K562 (cell line): ENCODE data around the gene DBH. TPM values are rescaled to one million over a fixed set of nuclear protein-coding genes. Genes with fewer than 3 reads are reported as not detected.

Source experiments
- CHD7 ChIP-seq: fragments of 200-600 bp; sonication (generic); IDR thresholded peaks from one replicate; pipeline ENCODE4 v1.6.1; 2012; ENCODE audit warnings: mild to moderate bottlenecking, low read depth, low read length, inconsistent platforms
- E2F6 ChIP-seq, 2 experiments: IDR thresholded peaks; 2 replicates each; pipeline ENCODE4 v1.6.1; 2011; ENCODE audit warnings: borderline replicate concordance in 1 of 2, control low read depth in 1 of 2, low read depth in 1 of 2, low read length in 1 of 2, mild to moderate bottlenecking in 1 of 2, mixed read lengths in 1 of 2, moderate library complexity in 1 of 2; ENCODE audit not compliant: insufficient read depth in 1 of 2, insufficient read length in 1 of 2, poor library complexity in 1 of 2, severe bottlenecking in 1 of 2; ENCODE audit errors: extremely low read depth in 1 of 2
- KHSRP ChIP-seq: fragments of 450-650 bp; IDR thresholded peaks from 2 replicates; pipeline ENCODE4 v1.6.1; 2017
- L3MBTL2 ChIP-seq: fragments of 450-650 bp; IDR thresholded peaks from 2 replicates; pipeline ENCODE4 v1.6.1; 2016; ENCODE audit warnings: mild to moderate bottlenecking, moderate library complexity
- PRMT5 ChIP-seq: sonication (generic); formaldehyde crosslinking; IDR thresholded peaks from 2 replicates; pipeline ENCODE4 v1.5.0; 2020; ENCODE audit warnings: missing genetic modification reagents
- RBFOX2 ChIP-seq: fragments of 200-400 bp; formaldehyde crosslinking; IDR thresholded peaks from 2 replicates; pipeline ENCODE4 v1.6.1; 2017; ENCODE audit warnings: low read depth, mild to moderate bottlenecking, low read length, moderate library complexity
- SIRT6 ChIP-seq: IDR thresholded peaks from one replicate; pipeline ENCODE4 v1.6.1; 2012; ENCODE audit warnings: low read depth, mild to moderate bottlenecking, control low read depth, inconsistent platforms, low read length, moderate library complexity
- TEAD4 ChIP-seq, 2 experiments: sonication (generic) in 1 of 2; formaldehyde crosslinking in 1 of 2; IDR thresholded peaks; 2 replicates each; pipeline versions ENCODE4 v1.6.1 to v1.8.0; 2012 to 2022; ENCODE audit warnings: borderline replicate concordance in 1 of 2, inconsistent platforms in 1 of 2, low read length in 1 of 2, mild to moderate bottlenecking in 1 of 2, missing genetic modification reagents in 1 of 2
- ZNF644 ChIP-seq: fragments of 200-800 bp; sonication (Bioruptor generic); IDR thresholded peaks from 2 replicates; pipeline ENCODE4 v1.6.1; 2016; ENCODE audit warnings: low read depth, missing genetic modification characterization, missing compliant biosample characterization
- ZNF668 ChIP-seq: fragments of 250-450 bp; sonication (Bioruptor Pico); IDR thresholded peaks from 2 replicates; pipeline ENCODE4 v1.8.0; 2022; ENCODE audit warnings: mild to moderate bottlenecking, inconsistent platforms
- ZNF77 ChIP-seq: fragments of 250-450 bp; sonication (Bioruptor Pico); IDR thresholded peaks from 2 replicates; pipeline ENCODE4 v1.5.0; 2020
- polyA plus RNA-seq, 8 experiments: library from polyadenylated mRNA; depleted of rRNA in 4 of 8; stranded (reverse) in 5 of 8; unstranded in 3 of 8; fragments of >200 nt; fragmentation: Nextera tagmentation in 2 of 8; fragmentation: Illumina TruSeq in 1 of 8; extraction: Ambion mirVana in 2 of 8; extraction: Trizol in 1 of 8; gene quantifications; 2 replicates each; pipeline versions ENCODE4 v1.2.1 to v1.2.3, GENCODE V29; 2011 to 2014; ENCODE audit warnings: inconsistent platforms in 1 of 8, missing spikeins in 1 of 8
- total RNA-seq, 7 experiments: library from RNA; depleted of rRNA in 6 of 7; stranded (reverse); fragments of >200 nt in 6 of 7; fragmentation: Illumina TruSeq in 2 of 7; extraction: Trizol in 2 of 7; gene quantifications; 2 replicates each; pipeline versions ENCODE4 v1.2.1 to v1.2.3, GENCODE V29; 2011 to 2021; ENCODE audit warnings: low replicate concordance in 1 of 7

Gene DBH
- total and polyA plus RNA-seq, 9 of the 15 experiments (the other 6 are each of a cell fraction or from before 2014, with no cell fraction given): not detected

GRCh38 chr9:133614056-133614455 is 22.1 kb upstream of the DBH start (continued):
- TF ChIP-seq CHD7 (no peak), ZNF668 (CRISPR knock-in tag) (no peak), ZNF644 (tag) (no peak), RBFOX2 (no peak), SIRT6 (no peak), KHSRP (no peak), L3MBTL2 (no peak), PRMT5 (CRISPR knock-in tag) (no peak), TEAD4 (IDR thresholded peaks at IDR 0.05; ENCODE audit: low read length) (no peak), TEAD4 (CRISPR knock-in tag; IDR thresholded peaks at IDR 0.05; ENCODE audit: borderline replicate concordance) (no peak), ZNF77 (CRISPR knock-in tag) (no peak), E2F6 (IDR thresholded peaks at IDR 0.05; ENCODE audit: borderline replicate concordance in 1 of 2, extremely low read depth in 1 of 2, insufficient read depth in 1 of 2, insufficient read length in 1 of 2, low read depth in 1 of 2, low read length in 1 of 2, poor library complexity in 1 of 2, severe bottlenecking in 1 of 2) (no peak)
